Measurements from ENCODE around the gene HNRNPA1L2. TPM values are rescaled to one million over a fixed set of nuclear protein-coding genes. Genes with fewer than 3 reads are reported as not detected.
"Not testable (repeated sequence)": the region's sequence is repeated elsewhere in the genome, so short reads cannot be mapped to it uniquely, and the experiment has no call there.

Gene HNRNPA1L2
- total and polyA plus RNA-seq, 9 of the 15 experiments (the other 6 are each of a cell fraction or from before 2014, with no cell fraction given), result 3.7 to 10.8 (median 6.8) TPM

DNA sequence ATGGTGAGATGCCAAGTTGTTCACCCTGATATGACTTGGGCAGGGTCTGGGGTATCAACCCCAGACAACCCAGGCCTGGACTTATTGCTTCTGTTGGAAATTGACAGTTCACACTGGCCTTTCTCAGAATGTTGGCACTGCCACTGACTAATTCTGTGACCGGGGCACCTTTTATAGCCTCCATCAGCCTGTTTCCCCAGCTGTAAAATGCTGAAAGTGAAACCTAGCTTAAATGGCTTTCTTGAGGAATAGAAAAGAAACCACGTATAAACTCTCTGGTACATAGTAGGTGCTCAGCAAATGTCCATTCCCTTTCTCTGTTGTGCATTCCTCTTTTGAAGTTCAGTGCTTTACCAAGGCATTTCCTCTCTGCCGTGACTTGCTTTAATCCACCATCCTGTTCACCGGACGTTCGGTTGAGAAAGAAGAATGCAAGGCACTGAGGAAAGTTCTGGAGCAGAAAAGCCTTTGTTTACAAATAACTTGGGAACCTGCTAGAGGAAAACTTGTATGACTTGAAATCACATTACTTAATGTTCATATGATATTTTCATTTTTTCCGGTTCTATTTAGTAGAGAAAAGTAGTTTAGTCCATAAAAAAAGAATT is 11.0 kb upstream of the HNRNPA1L2 start:
- WGBS (ENCODE audit: insufficient coverage, low coverage, missing lambda C conversion rate), result 91% methylated on average over 6 of the region's 7 CpGs
- H3K9ac ChIP-seq (ENCODE audit: insufficient read depth in 1 of 2, low read depth in 2 of 2, low read length in 2 of 2); H3K4me1 ChIP-seq (replicated peaks in 1 of 2; ENCODE audit: control insufficient read depth in 2 of 2, insufficient read depth in 2 of 2, low read length in 2 of 2); in situ Hi-C loops (cut with MboI); CTCF ChIA-PET (ENCODE audit: low intra/inter-chr PET ratio); intact Hi-C loops (cut with micrococcal nuclease); H3K79me2 ChIP-seq (ENCODE audit: control insufficient read depth, insufficient read depth, low read length); ATAC-seq; H2AFZ ChIP-seq (ENCODE audit: low read depth, low read length); H3K4me2 ChIP-seq (ENCODE audit: insufficient read depth, low read length); BruUV-seq (replicated peaks); H3K9me1 ChIP-seq (ENCODE audit: control insufficient read depth, insufficient read depth, low read length); H3K9me3 ChIP-seq (replicated peaks; ENCODE audit: control insufficient read depth, insufficient read depth, low read depth, low read length); POLR2A ChIA-PET; DNase-seq (ENCODE audit: extremely low read depth in 1 of 4, low spot score in 3 of 4); H4K20me1 ChIP-seq (replicated peaks; ENCODE audit: control insufficient read depth, insufficient read depth, low read length); H3K27me3 ChIP-seq (ENCODE audit: control insufficient read depth in 2 of 2, insufficient read depth in 2 of 2, low read length in 2 of 2); H3K4me3 ChIP-seq; H3K27ac ChIP-seq (ENCODE audit: extremely low read depth, low read depth, low read length): not testable (repeated sequence)
- H3K36me3 ChIP-seq (ENCODE audit: control insufficient read depth, insufficient read depth, low read length), result peaks cover 16% of the 10 kb centered on the region; the same call in 2 of the 3 replicates
- FAIRE-seq, result peak; percentile 71

DNA sequence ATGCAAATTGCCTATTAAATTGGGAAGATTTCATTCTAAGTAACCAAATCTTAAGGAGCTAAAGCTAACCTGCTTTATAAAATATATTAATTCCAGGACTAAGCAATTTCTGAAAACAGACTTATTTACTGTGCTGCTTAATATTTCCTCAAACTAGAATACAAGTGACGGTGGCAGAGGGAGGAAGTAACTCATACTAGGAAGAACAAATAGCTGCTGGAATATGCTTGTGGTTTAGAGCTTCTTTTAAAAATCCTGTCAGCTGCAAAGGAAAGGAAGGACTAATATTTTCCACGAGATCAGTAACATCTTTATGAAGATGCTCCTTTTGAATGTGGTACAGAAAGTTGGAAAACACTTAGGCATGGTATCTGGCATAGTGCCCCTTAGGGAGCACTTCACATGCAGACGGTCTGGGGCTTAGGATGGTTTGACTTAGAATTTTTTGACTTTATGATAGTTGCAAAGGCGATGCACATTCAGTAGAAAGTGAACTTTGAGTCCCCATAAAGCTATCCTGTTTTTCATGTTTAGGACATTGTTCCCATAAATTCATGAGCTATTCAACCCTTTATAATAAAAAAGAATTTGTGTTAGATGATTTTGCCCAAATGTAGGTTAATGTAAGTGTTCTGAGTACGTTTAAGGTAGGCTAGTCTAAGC is 3.4 kb upstream of the HNRNPA1L2 start:
- DNase-seq (ENCODE audit: extremely low read depth in 1 of 4, low spot score in 3 of 4) (no peak), FAIRE-seq (no peak), ATAC-seq (no peak)
- H3K27me3 ChIP-seq (ENCODE audit: control insufficient read depth in 2 of 2, insufficient read depth in 2 of 2, low read length in 2 of 2), result no peaks in the 10 kb centered on the region
- H3K4me1 ChIP-seq (replicated peaks in 1 of 2; ENCODE audit: control insufficient read depth in 2 of 2, insufficient read depth in 2 of 2, low read length in 2 of 2), result no peaks in the 10 kb centered on the region
- H4K20me1 ChIP-seq (replicated peaks; ENCODE audit: control insufficient read depth, insufficient read depth, low read length), result no peaks in the 10 kb centered on the region
- BruUV-seq (replicated peaks), result no TSS peak
- no peaks in the 10 kb centered on the region for H3K9me3 ChIP-seq (replicated peaks; ENCODE audit: control insufficient read depth, insufficient read depth, low read depth, low read length)
- TF ChIP-seq TCF3 (CRISPR knock-in tag; IDR thresholded peaks at IDR 0.05), result no peak
- no peak for TF ChIP-seq ZNF780A (CRISPR knock-in tag; IDR thresholded peaks at IDR 0.05)
- no peak for TF ChIP-seq NBN (IDR thresholded peaks at IDR 0.05; ENCODE audit: low read depth)
- no peak for TF ChIP-seq GATA2 (CRISPR knock-in tag; IDR thresholded peaks at IDR 0.05)
- TF ChIP-seq RCOR1 (IDR thresholded peaks at IDR 0.05; ENCODE audit: borderline replicate concordance in 1 of 2, low read depth in 2 of 2, low read length in 2 of 2), result no peak
- no peak for TF ChIP-seq MBD2 (IDR thresholded peaks at IDR 0.05; ENCODE audit: borderline replicate concordance, low read depth)
- TF ChIP-seq SAP30 (IDR thresholded peaks at IDR 0.05; ENCODE audit: borderline replicate concordance, insufficient read depth, low read depth, low read length, poor library complexity, severe bottlenecking), result no peak
- POLR2A ChIA-PET, result interaction anchor here (0.8 kb wide), 1 partner anchor 14 kb away, joined by 4 read pairs; the partner anchor contains the start of gene SUGT1
- H3K4me3 ChIP-seq, result no peak overlapping the region
- H3K27ac ChIP-seq (ENCODE audit: extremely low read depth, low read depth, low read length), result no peak overlapping the region
- intact Hi-C loops (cut with micrococcal nuclease), result no loop called here
- in situ Hi-C loops (cut with MboI), result no loop called here
- CTCF ChIA-PET (ENCODE audit: low intra/inter-chr PET ratio), result no interaction called here
- WGBS (ENCODE audit: insufficient coverage, low coverage, missing lambda C conversion rate), result 85% methylated on average over 5 of the region's 5 CpGs
- H3K9ac ChIP-seq (ENCODE audit: insufficient read depth in 1 of 2, low read depth in 2 of 2, low read length in 2 of 2), result no peak overlapping the region
- no peak overlapping the region for H3K4me2 ChIP-seq (ENCODE audit: insufficient read depth, low read length)
- H2AFZ ChIP-seq (ENCODE audit: low read depth, low read length), result no peak overlapping the region
- H3K36me3 ChIP-seq (ENCODE audit: control insufficient read depth, insufficient read depth, low read length), result peaks cover 6% of the 10 kb centered on the region; the same call in 1 of the 3 replicates
- no peaks in the 10 kb centered on the region for H3K9me1 ChIP-seq (ENCODE audit: control insufficient read depth, insufficient read depth, low read length)
- H3K79me2 ChIP-seq (ENCODE audit: control insufficient read depth, insufficient read depth, low read length), result no peaks in the 10 kb centered on the region
